ENCODE data around the gene AGBL4. TPM values are rescaled to one million over a fixed set of nuclear protein-coding genes. Genes with fewer than 3 reads are reported as not detected.

Gene AGBL4
- total and polyA plus RNA-seq, 2 of the 4 experiments (the other 2 are of a cell fraction), result not detected

GRCh38 chr1:49052102-49052501 lies 971.7 kb downstream of the AGBL4 start:
- H2BK120ac ChIP-seq (ENCODE audit: low read depth, low read length), result no peak overlapping the region
- BruUV-seq (replicated peaks), result no TSS peak
- ChIA-PET POLR2A (ENCODE audit: unreplicated experiment) (no interaction called here), CTCF (no interaction called here)
- no peak overlapping the region for H3K4me3 ChIP-seq (ENCODE audit: insufficient read depth, low read depth, low read length)
- no peak overlapping the region for H3K4me2 ChIP-seq (ENCODE audit: low read depth, low read length)
- intact Hi-C loops (cut with micrococcal nuclease) (no loop called here), in situ Hi-C loops (cut with MboI; ENCODE audit: low sequenced_read_pairs) (no loop called here), dilution Hi-C loops (cut with HindIII; ENCODE audit: low sequenced_read_pairs, unreplicated experiment) (no loop called here)
- H2BK20ac ChIP-seq (ENCODE audit: low read depth, low read length), result no peak overlapping the region
- no peak overlapping the region for H3K23ac ChIP-seq (ENCODE audit: low read depth, low read length)
- no peak overlapping the region for H2BK15ac ChIP-seq (ENCODE audit: low read depth, low read length)
- H4K91ac ChIP-seq (ENCODE audit: insufficient read depth, low read depth, low read length), result no peak overlapping the region
- TF ChIP-seq SMC3 (IDR thresholded peaks at IDR 0.05; ENCODE audit: low read depth, low read length) (no peak), MAZ (IDR thresholded peaks at IDR 0.05; ENCODE audit: borderline replicate concordance, low read depth, low read length) (no peak), FOS (IDR thresholded peaks at IDR 0.05; ENCODE audit: low read depth, low read length) (no peak), NFE2L2 (IDR thresholded peaks at IDR 0.05; ENCODE audit: low read depth, low read length) (no peak), CHD1 (IDR thresholded peaks at IDR 0.05; ENCODE audit: low read depth, low read length) (no peak), CEBPB (IDR thresholded peaks at IDR 0.05; ENCODE audit: low read depth, low read length) (no peak), RFX5 (IDR thresholded peaks at IDR 0.05; ENCODE audit: low read depth, low read length) (no peak), MAFK (IDR thresholded peaks at IDR 0.05; ENCODE audit: low read depth, low read length) (no peak)
- TF ChIP-seq, protein P1, sequence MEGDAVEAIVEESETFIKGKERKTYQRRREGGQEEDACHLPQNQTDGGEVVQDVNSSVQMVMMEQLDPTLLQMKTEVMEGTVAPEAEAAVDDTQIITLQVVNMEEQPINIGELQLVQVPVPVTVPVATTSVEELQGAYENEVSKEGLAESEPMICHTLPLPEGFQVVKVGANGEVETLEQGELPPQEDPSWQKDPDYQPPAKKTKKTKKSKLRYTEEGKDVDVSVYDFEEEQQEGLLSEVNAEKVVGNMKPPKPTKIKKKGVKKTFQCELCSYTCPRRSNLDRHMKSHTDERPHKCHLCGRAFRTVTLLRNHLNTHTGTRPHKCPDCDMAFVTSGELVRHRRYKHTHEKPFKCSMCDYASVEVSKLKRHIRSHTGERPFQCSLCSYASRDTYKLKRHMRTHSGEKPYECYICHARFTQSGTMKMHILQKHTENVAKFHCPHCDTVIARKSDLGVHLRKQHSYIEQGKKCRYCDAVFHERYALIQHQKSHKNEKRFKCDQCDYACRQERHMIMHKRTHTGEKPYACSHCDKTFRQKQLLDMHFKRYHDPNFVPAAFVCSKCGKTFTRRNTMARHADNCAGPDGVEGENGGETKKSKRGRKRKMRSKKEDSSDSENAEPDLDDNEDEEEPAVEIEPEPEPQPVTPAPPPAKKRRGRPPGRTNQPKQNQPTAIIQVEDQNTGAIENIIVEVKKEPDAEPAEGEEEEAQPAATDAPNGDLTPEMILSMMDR (conservative IDR thresholded peaks at IDR 0.05; ENCODE audit: low read depth, low read length), result no peak
- H3K9me1 ChIP-seq (ENCODE audit: insufficient read depth, low read length), result no peaks in the 10 kb centered on the region
- H4K8ac ChIP-seq (ENCODE audit: low read depth in 2 of 2, low read length in 2 of 2), result no peak overlapping the region
- no peak overlapping the region for H3K9ac ChIP-seq (ENCODE audit: low read depth, low read length)
- H3K4ac ChIP-seq (ENCODE audit: low read depth, low read length), result no peak overlapping the region
- no peaks in the 10 kb centered on the region for H3K36me3 ChIP-seq (ENCODE audit: control insufficient read depth, insufficient read depth, low read length)
- H3K14ac ChIP-seq (replicated peaks; ENCODE audit: low read depth, low read length), result no peak overlapping the region
- no peak overlapping the region for H3K56ac ChIP-seq (ENCODE audit: extremely low read depth, insufficient read depth, low read length)
- H3K27me3 ChIP-seq (ENCODE audit: control insufficient read depth, insufficient read depth, low read length), result no peaks in the 10 kb centered on the region
- WGBS, 2 experiments (ENCODE audit: extremely low coverage in 2 of 2, insufficient read length in 1 of 2), result no CpG with 5 or more reads among the region's 1 CpG
- H4K20me1 ChIP-seq (ENCODE audit: insufficient read depth, low read length), result no peaks in the 10 kb centered on the region
- H2AK9ac ChIP-seq (replicated peaks; ENCODE audit: low read depth, low read length, poor library complexity), result no peak overlapping the region
- no peak overlapping the region for H2AFZ ChIP-seq (replicated peaks; ENCODE audit: low read length, poor library complexity)
- peaks cover 6% of the 10 kb centered on the region for H3K9me3 ChIP-seq (ENCODE audit: control insufficient read depth, insufficient read depth, low read length)
- H3K79me1 ChIP-seq (ENCODE audit: low read depth in 1 of 2, low read length in 2 of 2), result no peaks in the 10 kb centered on the region
- H2BK5ac ChIP-seq (ENCODE audit: low read depth, low read length, poor library complexity, severe bottlenecking), result no peak overlapping the region
- DNase-seq (no peak), ATAC-seq (ENCODE audit: low read depth) (no peak)
- H3K27ac ChIP-seq (ENCODE audit: insufficient read depth, low read length), result no peak overlapping the region
- no peak overlapping the region for H2AK5ac ChIP-seq (ENCODE audit: low read depth, low read length)
- no peak overlapping the region for H3K18ac ChIP-seq (ENCODE audit: low read depth, low read length)
- H3K4me1 ChIP-seq (ENCODE audit: control insufficient read depth, insufficient read depth, low read length), result no peaks in the 10 kb centered on the region
- no peak overlapping the region for H4K5ac ChIP-seq (ENCODE audit: low read depth, low read length)
